ENCODE results near the gene TBC1D16.
A peak's percentile ranks its signal among the peaks of the same experiment; 100 is the strongest.

The TBC1D16 gene

GRCh38 chr17:80024206-80024972, 11.3 kb downstream of the TBC1D16 start:
- DNase-seq, result no peak

GRCh38 chr17:80023481-80024205, 12.0 kb downstream of the TBC1D16 start:
- no peak for DNase-seq

GRCh38 chr17:80021600-80021999, 14.1 kb downstream of the TBC1D16 start:
- DNase-seq, result no peak

GRCh38 chr17:80018917-80019651, 16.6 kb downstream of the TBC1D16 start:
- DNase-seq, result no peak

GRCh38 chr17:80017226-80018010, 18.3 kb downstream of the TBC1D16 start:
- no peak for DNase-seq

GRCh38 chr17:80012765-80013741, 22.6 kb downstream of the TBC1D16 start:
- no peak for DNase-seq

GRCh38 chr17:80011989-80012555, 23.6 kb downstream of the TBC1D16 start:
- no peak for DNase-seq

- no peak for DNase-seq
Observed at GRCh38 chr17:80010283-80010858, 25.3 kb downstream of the TBC1D16 start.

- DNase-seq, result no peak
Observed at GRCh38 chr17:80009391-80010282, 26.0 kb downstream of the TBC1D16 start.

- DNase-seq, result no peak
Observed at GRCh38 chr17:80008848-80009247, 26.8 kb downstream of the TBC1D16 start.

GRCh38 chr17:80008383-80008840, 27.3 kb downstream of the TBC1D16 start:
- DNase-seq, result peak; percentile 92

- no peak for DNase-seq
Observed at GRCh38 chr17:80007939-80008338, 27.7 kb downstream of the TBC1D16 start.

GRCh38 chr17:80006811-80007752, 28.6 kb downstream of the TBC1D16 start:
- DNase-seq, result no peak

GRCh38 chr17:80006339-80006720, 29.3 kb downstream of the TBC1D16 start:
- no peak for DNase-seq

- DNase-seq, result peak; percentile 87
Observed at GRCh38 chr17:80005360-80006338, 30.0 kb downstream of the TBC1D16 start.

- no peak for DNase-seq
Observed at GRCh38 chr17:80003969-80004368, 31.7 kb downstream of the TBC1D16 start.

Data from activated CD8-positive, alpha-beta memory T cell treated with anti-CD3 and anti-CD28 coated beads for 24 hours (primary cell).